WTC11 (cell line): ENCODE measurements around the gene AAGAB.

Experiments used
- CTCF ChIP-seq: fragments of 200-600 bp; IDR thresholded peaks from 2 replicates; pipeline ENCODE4 v1.8.0; 2022; ENCODE audit warnings: antibody characterized with exemption
- MAX ChIP-seq: sonication (generic); formaldehyde crosslinking; IDR thresholded peaks from 2 replicates; pipeline ENCODE4 v1.8.0; 2022; ENCODE audit warnings: mild to moderate bottlenecking, missing genetic modification reagents
- PRDM15 ChIP-seq: sonication (generic); formaldehyde crosslinking; IDR thresholded peaks from 2 replicates; pipeline ENCODE4 v1.8.0; 2022; ENCODE audit warnings: missing genetic modification reagents
- SP1 ChIP-seq: sonication (generic); formaldehyde crosslinking; conservative IDR thresholded peaks from 2 replicates; pipeline ENCODE4 v1.8.1; 2022; ENCODE audit warnings: missing genetic modification reagents
- ZBTB43 ChIP-seq: sonication (generic); formaldehyde crosslinking; IDR thresholded peaks from 2 replicates; pipeline ENCODE4 v1.8.1; 2023; ENCODE audit warnings: mild to moderate bottlenecking, missing genetic modification reagents

GRCh38 chr15:67232591-67232990 is 21.9 kb downstream of the AAGAB start:
- TF ChIP-seq ZBTB43 (CRISPR knock-in tag) (no peak), SP1 (CRISPR knock-in tag) (no peak), CTCF (no peak), MAX (CRISPR knock-in tag) (no peak), PRDM15 (CRISPR knock-in tag) (no peak)
